Caco-2 (cell line): Measurements from ENCODE around the gene RACK1. TPM values are rescaled to one million over a fixed set of nuclear protein-coding genes. Genes with fewer than 3 reads are reported as not detected.
"Not testable (repeated sequence)": the region's sequence is repeated elsewhere in the genome, so short reads cannot be mapped to it uniquely, and the experiment has no call there.

Source experiments
- BruUV-seq: library from RNA; stranded (reverse); fragments of 400-500 nt; replicated peaks from 2 replicates; lab custom pipeline; 2021; lab: Mats Ljungman, UMichigan
- CTCF ChIA-PET: fragments of 300-600 bp; sonication (Branson Sonifier 250); formaldehyde crosslinking; loops from one replicate; lab custom pipeline; 2022; ENCODE audit warnings: antibody characterized with exemption; lab: Charles Lee
- POLR2A ChIA-PET: fragments of 300-600 bp; sonication (Branson Sonifier 250); formaldehyde crosslinking; loops from one replicate; lab custom pipeline; 2022; ENCODE audit warnings: antibody characterized with exemption; lab: Charles Lee
- DNase-seq, 2 experiments: peaks; one replicate each; pipeline versions ENCODE4 v3.0.0 to v3.0.0-alpha.2; 2020 to 2022
- H3K27me3 ChIP-seq: replicated peaks from 2 replicates; pipeline ENCODE4 v1.6.0; 2011; ENCODE audit warnings: low read length; ENCODE audit not compliant: control insufficient read depth, insufficient read depth
- H3K36me3 ChIP-seq: 2 replicates; pipeline ENCODE4 v1.5.1; 2011; ENCODE audit warnings: low read length; ENCODE audit not compliant: control insufficient read depth, insufficient read depth
- H3K4me1 ChIP-seq: fragments of 250-450 bp; sonication (Bioruptor Pico); 2 replicates; pipeline ENCODE4 v1.5.1; 2020; ENCODE audit warnings: mild to moderate bottlenecking
- H3K4me3 ChIP-seq: 2 replicates; pipeline ENCODE4 v1.5.1; 2011; ENCODE audit warnings: low read depth, mild to moderate bottlenecking, control low read depth, low read length
- H3K9me3 ChIP-seq: fragments of 250-450 bp; sonication (Bioruptor Pico); 2 replicates; pipeline ENCODE4 v1.5.1; 2020; ENCODE audit warnings: mild to moderate bottlenecking, moderate library complexity
- H3K27ac Mint-ChIP-seq: one replicate; pipeline ENCODE4 v1.8.0; 2022; ENCODE audit warnings: mixed read lengths; ENCODE audit not compliant: unreplicated experiment
- H3K27me3 Mint-ChIP-seq: one replicate; pipeline ENCODE4 v1.8.0; 2022; ENCODE audit warnings: mixed read lengths; ENCODE audit not compliant: insufficient read depth, unreplicated experiment
- H3K36me3 Mint-ChIP-seq: one replicate; pipeline ENCODE4 v1.8.0; 2022; ENCODE audit warnings: mild to moderate bottlenecking, mixed read lengths; ENCODE audit not compliant: insufficient read depth, unreplicated experiment
- H3K4me1 Mint-ChIP-seq: one replicate; pipeline ENCODE4 v1.8.0; 2022; ENCODE audit warnings: low read depth, mixed read lengths; ENCODE audit not compliant: unreplicated experiment
- H3K4me3 Mint-ChIP-seq: one replicate; pipeline ENCODE4 v1.8.0; 2022; ENCODE audit warnings: mild to moderate bottlenecking, moderate library complexity, mixed read lengths; ENCODE audit not compliant: unreplicated experiment
- H3K9me3 Mint-ChIP-seq: one replicate; pipeline ENCODE4 v1.8.0; 2022; ENCODE audit warnings: mixed read lengths; ENCODE audit not compliant: unreplicated experiment
- intact Hi-C: fragments of 100-400 bp; cut with micrococcal nuclease; formaldehyde crosslinking; loops from one replicate; pipeline ENCODE4 v1.10.0; 2022; ENCODE audit not compliant: unreplicated experiment
- total RNA-seq: library from RNA; stranded (reverse); gene quantifications from 2 replicates; pipeline ENCODE4 v1.2.3, GENCODE V29; 2022
- TF ChIP-seq, protein P1 (sequence below), 2 experiments: fragments of 200-600 bp in 1 of 2; IDR thresholded peaks; 1 replicate in 1 of 2; 2 replicates in 1 of 2; pipeline versions ENCODE4 v1.5.1 to v1.8.0; 2011 to 2022; ENCODE audit warnings: antibody characterized with exemption in 1 of 2, control low read depth in 1 of 2, inconsistent platforms in 1 of 2, low read depth in 1 of 2, low read length in 1 of 2, mild to moderate bottlenecking in 1 of 2, moderate library complexity in 1 of 2; ENCODE audit not compliant: insufficient read depth in 1 of 2, severe bottlenecking in 1 of 2, unreplicated experiment in 1 of 2

The RACK1 gene
- total RNA-seq, 1 experiment from 2014 or later = 2,098 TPM

DNA sequence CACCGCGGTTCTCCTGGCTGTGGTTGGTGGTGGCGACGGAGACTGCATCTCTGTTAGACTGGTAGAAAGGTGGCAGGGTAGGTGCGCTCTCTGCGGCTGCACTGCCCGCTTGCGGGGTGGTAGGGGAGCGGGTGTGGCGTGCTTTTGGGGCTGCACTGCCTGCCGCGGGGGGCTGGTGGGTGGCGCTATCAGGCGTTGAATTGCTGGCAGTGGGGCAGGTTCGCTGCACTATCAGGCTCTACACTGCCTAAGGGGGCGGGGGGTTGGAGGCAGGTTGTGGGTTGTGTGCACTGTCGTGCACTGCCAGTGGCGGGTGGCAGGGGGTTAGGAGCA, 38.2 kb upstream of the RACK1 start:
- BruUV-seq = no TSS peak
- no peaks in the 10 kb centered on the region for H3K4me1 ChIP-seq
- no peaks in the 10 kb centered on the region for H3K9me3 ChIP-seq
- ChIA-PET POLR2A (no interaction called here), CTCF (no interaction called here)
- Mint-ChIP-seq H3K27me3 (peaks cover 7% of the 10 kb centered on the region), H3K4me1 (no peaks in the 10 kb centered on the region), H3K36me3 (no peaks in the 10 kb centered on the region), H3K9me3 (no peaks in the 10 kb centered on the region), H3K27ac (no peak overlapping the region), H3K4me3 (no peak overlapping the region)
- TF ChIP-seq, protein P1, sequence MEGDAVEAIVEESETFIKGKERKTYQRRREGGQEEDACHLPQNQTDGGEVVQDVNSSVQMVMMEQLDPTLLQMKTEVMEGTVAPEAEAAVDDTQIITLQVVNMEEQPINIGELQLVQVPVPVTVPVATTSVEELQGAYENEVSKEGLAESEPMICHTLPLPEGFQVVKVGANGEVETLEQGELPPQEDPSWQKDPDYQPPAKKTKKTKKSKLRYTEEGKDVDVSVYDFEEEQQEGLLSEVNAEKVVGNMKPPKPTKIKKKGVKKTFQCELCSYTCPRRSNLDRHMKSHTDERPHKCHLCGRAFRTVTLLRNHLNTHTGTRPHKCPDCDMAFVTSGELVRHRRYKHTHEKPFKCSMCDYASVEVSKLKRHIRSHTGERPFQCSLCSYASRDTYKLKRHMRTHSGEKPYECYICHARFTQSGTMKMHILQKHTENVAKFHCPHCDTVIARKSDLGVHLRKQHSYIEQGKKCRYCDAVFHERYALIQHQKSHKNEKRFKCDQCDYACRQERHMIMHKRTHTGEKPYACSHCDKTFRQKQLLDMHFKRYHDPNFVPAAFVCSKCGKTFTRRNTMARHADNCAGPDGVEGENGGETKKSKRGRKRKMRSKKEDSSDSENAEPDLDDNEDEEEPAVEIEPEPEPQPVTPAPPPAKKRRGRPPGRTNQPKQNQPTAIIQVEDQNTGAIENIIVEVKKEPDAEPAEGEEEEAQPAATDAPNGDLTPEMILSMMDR (IDR thresholded peaks at IDR 0.05; ENCODE audit: insufficient read depth in 1 of 2, low read depth in 1 of 2, low read length in 1 of 2, severe bottlenecking in 1 of 2, unreplicated experiment in 1 of 2) = no peak
- H3K27me3 ChIP-seq = no peaks in the 10 kb centered on the region
- no peak overlapping the region for H3K4me3 ChIP-seq
- H3K36me3 ChIP-seq = no peaks in the 10 kb centered on the region
- intact Hi-C loops = no loop called here
- DNase-seq = no peak

DNA sequence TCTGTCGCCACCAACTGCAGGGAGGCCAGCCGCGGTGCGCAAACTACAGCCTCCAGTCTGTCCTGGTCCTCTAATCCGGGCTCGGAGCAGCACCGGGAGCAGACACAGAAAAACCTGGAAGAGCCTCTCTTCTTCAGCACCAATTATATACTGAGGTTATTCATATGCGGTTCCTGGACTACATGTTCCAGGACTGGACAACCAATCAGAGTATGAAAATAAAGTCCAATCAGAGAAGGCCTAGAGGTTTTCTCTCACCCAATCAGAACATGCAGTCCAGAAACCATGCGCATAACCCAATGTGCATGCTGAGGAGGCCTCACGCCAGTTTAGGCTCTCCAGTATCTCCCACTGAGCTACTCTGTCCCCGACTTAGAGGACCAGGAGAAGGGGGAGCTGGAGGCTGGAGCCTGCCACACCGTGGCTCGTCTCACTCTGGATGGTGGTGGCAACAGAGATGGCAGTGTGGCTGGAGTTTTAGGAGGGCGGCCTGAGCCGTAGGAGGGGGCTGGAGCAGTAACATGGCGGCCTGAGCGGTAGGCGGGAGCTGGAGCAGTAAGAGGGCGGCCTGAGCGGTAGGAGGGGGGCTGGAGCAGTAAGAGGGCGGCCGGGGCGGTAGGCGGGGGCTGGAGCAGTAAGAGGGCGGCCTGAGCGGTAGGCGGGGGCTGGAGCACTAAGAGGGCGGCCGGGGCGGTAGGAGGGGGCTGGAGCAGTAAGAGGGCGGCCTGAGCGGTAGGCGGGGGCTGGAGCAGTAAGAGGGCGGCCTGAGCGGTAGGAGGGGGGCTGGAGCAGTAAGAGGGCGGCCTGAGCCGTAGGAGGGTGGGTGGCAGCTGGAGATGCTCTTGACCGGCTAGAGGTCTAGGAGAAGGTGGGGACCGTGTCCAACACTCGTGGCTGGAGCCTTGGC, 37.6 kb upstream of the RACK1 start:
- intact Hi-C loops = no loop called here
- Mint-ChIP-seq H3K4me3 (no peak overlapping the region), H3K27ac (no peak overlapping the region), H3K9me3 (no peaks in the 10 kb centered on the region), H3K27me3 (peaks cover 7% of the 10 kb centered on the region), H3K4me1 (no peaks in the 10 kb centered on the region), H3K36me3 (no peaks in the 10 kb centered on the region)
- H3K9me3 ChIP-seq = no peaks in the 10 kb centered on the region
- no peak for DNase-seq
- no peak overlapping the region for H3K4me3 ChIP-seq
- no peaks in the 10 kb centered on the region for H3K4me1 ChIP-seq
- no TSS peak for BruUV-seq
- TF ChIP-seq, protein P1 (IDR thresholded peaks at IDR 0.05; ENCODE audit: insufficient read depth in 1 of 2, low read depth in 1 of 2, low read length in 1 of 2, severe bottlenecking in 1 of 2, unreplicated experiment in 1 of 2) = no peak
- no peaks in the 10 kb centered on the region for H3K36me3 ChIP-seq
- CTCF ChIA-PET = no interaction called here
- no peaks in the 10 kb centered on the region for H3K27me3 ChIP-seq
- POLR2A ChIA-PET = no interaction called here

DNA sequence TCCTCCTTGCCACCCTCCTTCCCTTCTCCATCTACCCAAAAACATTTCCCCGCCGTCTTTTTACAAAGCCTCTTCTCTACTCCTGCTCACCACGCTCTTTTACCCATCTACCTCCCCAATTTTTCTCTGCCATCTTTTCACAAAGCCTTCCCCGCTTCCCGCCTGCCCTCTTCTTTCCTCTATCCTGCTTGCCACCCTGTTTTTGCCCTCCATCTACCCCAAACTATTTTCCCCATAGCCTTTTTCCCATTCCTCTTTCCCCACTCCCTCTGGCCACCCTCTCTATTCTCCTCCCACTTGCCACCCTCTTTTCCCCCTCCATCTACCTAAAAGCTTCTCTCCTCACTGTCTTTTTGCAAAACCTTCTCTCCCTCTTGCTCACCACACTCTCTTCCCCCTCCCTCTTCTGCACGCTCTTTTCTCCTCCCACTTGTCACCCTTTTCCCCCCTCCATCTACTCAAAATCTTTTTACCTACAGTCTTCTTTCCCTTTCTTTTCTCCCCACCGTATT, 36.6 kb upstream of the RACK1 start:
- BruUV-seq = no TSS peak
- TF ChIP-seq, protein P1 (IDR thresholded peaks at IDR 0.05; ENCODE audit: insufficient read depth in 1 of 2, low read depth in 1 of 2, low read length in 1 of 2, severe bottlenecking in 1 of 2, unreplicated experiment in 1 of 2) = no peak
- POLR2A ChIA-PET = no interaction called here

DNA sequence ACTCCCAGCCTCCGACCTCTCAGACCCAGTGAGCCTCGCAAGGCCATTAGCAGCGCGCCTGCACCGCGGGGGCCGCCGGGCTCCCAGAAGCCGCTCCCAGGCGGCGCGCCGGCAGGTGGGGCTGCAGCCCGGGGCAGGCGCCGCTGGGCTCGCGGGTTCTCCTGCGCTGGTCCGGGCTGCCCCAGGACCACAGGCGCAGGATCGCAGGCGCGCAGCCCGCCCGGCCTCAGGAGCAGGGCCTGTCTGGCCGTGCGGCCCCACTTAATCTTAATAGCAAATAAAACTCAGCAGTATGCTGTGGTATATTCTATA, 29.7 kb upstream of the RACK1 start:
- BruUV-seq, POLR2A ChIA-PET, H3K4me1 ChIP-seq: not testable (repeated sequence)

More for the DNA sequence above, 36.6 kb upstream of the RACK1 start:
- Mint-ChIP-seq H3K9me3 (no peaks in the 10 kb centered on the region), H3K27me3 (peaks cover 7% of the 10 kb centered on the region), H3K36me3 (no peaks in the 10 kb centered on the region), H3K4me1 (no peaks in the 10 kb centered on the region), H3K27ac (no peak overlapping the region), H3K4me3 (no peak overlapping the region)
- H3K4me1 ChIP-seq = no peaks in the 10 kb centered on the region
- H3K4me3 ChIP-seq = no peak overlapping the region
- CTCF ChIA-PET = no interaction called here
- H3K9me3 ChIP-seq = no peaks in the 10 kb centered on the region
- no peak for DNase-seq
- H3K27me3 ChIP-seq = no peaks in the 10 kb centered on the region
- intact Hi-C loops = no loop called here
- no peaks in the 10 kb centered on the region for H3K36me3 ChIP-seq

More for the DNA sequence above, 29.7 kb upstream of the RACK1 start:
- H3K36me3 ChIP-seq, H3K4me1 Mint-ChIP-seq, H3K36me3 Mint-ChIP-seq, CTCF ChIA-PET, intact Hi-C loops, H3K27me3 Mint-ChIP-seq, H3K27me3 ChIP-seq, H3K9me3 ChIP-seq, DNase-seq, H3K4me3 ChIP-seq, H3K9me3 Mint-ChIP-seq, H3K27ac Mint-ChIP-seq, H3K4me3 Mint-ChIP-seq: not testable (repeated sequence)
